Fibroblast of skin of right quadriceps (primary cell): ENCODE results near the gene SP9.
"Not testable (repeated sequence)": the region's sequence is repeated elsewhere in the genome, so short reads cannot be mapped to it uniquely, and the experiment has no call there.

Source experiments
- DNase-seq: peaks from one replicate; pipeline ENCODE4 v3.0.0-alpha.2; 2013

SP9 gene

DNA sequence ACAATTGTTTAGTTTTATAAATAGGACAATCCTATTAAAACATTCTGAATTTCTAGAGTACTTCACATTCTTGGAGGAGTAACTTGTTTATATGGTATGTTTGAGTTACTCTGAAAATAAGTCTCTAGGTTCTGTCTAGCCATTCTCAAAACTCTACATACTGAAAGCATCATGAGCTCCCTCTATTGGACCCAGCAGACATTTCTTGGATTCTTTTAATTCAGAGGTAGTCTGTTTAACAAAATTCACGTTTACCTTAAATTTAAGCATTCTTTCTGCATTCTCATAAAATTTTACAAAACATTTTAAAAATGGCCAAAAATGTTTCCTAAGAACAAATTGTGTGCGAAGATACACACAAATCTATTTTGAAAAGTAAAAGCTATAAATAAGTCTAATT, 15.3 kb downstream of the SP9 start:
- no peak for DNase-seq

DNA sequence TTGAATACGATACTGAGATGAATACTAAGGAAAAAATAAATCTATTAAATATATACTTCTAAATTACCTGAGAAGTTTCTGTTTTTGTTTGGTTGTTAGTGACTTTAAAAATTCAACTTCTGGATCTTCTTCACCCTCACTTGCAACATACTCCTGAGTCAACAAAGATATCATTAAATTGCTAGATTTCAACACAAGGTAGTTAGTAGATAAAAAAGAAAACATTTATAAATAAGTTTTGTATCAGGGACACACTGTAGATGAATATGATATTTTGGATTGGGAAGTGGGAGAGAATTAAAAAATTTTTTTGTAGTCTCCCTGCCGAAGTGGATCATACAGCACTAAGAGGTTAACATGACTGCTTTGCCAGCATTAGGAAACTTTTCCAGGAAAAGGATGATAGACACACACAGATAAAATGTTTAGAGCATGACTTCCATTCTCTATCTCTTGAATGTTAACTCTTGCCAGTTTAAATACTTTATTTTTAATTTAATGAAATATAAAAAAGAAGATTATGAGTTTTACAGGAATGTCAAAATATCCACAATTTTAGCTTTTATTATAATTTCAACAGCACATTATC, 15.9 kb downstream of the SP9 start:
- no peak for DNase-seq

DNA sequence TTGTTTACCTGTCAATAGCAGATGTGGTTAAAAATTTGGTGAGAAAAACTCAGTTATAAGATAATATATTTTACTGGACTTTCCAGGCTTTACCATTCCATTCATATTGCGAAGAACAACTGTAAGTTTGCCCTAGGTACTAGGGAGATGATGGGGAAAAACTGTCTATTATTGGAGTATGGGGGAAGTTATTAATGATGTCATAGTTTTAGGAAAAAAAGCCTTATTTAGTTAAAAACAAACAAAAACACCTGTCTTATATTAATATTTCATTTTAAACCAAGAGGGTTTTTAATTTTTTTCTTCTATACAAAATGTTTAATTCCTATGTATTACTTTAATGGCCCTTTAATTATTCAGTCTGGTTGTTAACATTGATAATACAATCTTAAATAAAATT, 18.2 kb downstream of the SP9 start:
- DNase-seq = no peak

DNA sequence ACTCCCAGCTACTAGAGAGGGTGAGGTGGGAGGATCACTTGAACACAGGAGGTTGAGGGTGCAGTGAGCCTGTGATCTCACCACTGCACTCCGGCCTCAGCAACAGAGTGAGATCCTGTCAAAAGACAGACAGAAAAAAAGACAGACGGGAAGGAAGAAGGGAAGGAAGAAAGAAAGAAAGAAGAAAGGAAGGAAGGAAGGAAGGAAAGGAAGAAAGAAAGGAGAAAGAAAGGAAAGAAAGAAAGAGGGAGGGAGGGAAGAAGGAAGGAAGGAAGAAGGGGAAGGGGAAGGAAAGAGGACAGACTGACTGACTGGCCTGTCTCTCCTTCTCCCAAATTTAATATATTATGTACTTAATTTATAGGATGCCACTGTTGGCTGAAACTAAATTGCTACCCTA, 21.6 kb downstream of the SP9 start:
- no peak for DNase-seq

DNA sequence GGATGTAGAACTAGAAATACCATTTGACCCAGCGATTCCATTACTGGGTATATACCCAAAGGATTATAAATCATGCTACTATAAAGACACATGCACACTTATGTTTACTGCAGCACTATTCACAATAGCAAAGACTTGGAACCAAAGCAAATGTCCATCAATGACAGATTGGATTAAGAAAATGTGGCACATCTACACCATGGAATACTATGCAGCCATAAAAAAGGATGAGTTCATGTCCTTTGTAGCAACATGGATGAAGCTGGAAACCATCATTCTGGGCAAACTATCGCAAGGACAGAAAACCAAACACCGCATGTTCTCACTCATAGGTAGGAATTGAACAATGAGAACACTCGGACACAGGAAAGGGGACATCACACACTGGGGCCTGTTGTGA, 24.9 kb downstream of the SP9 start:
- DNase-seq = not testable (repeated sequence)

DNA sequence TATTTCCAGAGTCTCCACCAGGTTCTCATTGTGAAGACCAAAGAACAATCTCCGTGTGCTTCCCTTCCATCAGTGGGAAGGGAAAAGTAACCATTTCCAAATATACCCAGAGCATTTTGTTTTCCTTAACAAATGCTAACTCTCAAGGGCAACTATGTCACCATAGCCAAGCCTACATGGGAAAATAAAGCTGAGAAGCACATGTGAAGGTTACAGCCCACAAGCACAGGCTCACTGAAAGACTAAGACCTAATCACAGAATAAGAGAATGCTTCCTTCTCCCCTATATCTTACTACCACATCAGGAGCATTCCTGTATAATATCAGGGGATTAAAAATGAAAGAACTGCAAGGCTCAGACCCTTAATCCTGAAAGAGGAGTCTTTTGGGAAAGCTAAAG, 28.2 kb downstream of the SP9 start:
- DNase-seq = no peak

DNA sequence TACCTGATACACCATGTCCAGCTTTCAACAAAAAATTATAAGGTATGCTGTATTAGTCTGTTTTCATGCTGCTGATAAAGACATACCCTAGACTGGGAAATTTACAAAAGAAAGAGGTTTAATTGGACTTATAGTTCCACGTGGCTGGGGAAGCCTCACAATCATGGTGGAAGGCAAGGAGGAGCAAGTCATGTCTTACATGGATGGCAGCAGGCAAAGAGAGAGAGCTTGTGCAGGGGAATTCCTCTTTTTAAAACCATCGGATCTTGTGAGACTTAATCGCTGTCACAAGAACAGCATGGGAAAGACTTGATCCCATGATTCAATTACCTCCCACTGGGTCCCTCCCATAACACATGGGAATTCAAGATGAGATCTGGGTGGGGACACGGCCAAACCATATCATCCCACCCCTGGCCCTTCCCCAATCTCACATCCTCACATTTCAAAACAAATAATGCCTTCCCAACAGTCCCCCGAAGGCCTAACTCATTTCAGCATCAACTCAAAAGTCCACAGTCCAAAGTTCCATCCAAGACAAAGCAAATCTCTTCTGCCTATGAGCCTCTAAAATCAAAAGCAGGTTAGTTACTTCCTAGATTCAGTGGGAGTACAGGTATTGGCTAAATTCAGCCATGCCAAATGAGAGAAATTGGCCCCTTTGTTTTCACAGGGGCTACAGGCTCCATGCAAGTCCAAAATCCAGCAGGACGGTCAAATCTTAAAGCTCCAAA, 28.9 kb downstream of the SP9 start:
- not testable (repeated sequence) for DNase-seq

DNA sequence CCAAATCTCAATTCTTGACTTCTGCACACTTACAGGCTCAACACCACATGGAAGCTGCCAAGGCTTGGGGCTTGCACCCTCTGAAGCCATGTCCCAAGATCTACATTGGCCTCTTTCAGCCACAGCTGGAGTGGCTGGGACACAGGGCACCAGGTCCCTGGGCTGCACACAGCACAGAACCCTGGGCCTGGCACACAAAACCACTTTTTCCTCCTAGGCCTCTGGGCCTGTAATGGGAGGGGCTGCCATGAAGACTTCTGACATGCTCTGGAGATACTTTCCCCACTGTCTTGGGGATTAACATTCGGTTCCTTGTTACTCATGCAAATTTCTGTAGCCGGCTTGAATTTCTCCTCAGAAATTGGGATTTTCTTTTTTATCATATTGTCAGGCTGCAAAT, 29.9 kb downstream of the SP9 start:
- DNase-seq = no peak

DNA sequence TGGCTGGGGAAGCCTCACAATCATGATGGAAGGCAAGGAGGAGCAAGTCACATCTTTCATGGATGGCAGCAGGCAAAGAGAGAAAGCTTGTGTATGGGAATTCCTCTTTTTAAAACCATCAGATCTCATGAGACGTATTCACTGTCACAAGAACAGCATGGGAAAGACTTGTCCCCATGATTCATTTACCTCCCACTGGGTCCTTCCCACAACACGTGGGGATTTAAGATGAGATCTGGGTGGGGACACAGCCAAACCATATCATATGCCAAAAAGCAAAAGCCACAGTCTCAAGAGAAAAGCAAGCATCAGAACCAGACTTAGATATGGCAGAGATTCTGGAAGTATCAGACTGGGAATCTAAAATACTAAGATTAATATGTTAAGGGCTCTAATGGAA, 30.8 kb downstream of the SP9 start:
- DNase-seq = no peak

DNA sequence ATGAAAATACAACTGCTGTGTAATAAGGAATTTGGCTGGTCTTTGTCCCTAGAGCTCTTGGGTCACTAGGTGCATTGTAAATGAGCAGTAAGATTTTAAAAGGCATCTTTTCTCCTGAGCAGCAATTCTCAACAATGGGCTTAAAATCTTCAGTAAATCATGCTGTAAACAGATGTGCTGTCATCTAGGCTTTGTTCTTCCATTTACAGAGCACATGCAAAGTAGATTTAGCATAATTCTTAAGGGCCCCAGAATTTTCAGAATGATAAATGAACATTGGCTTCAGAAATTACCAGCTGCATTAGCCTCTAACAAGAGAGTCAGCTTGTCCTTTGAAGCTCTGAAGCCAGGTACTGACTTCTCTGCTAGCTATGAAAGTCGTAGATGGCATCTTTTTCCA, 33.9 kb downstream of the SP9 start:
- DNase-seq = no peak

DNA sequence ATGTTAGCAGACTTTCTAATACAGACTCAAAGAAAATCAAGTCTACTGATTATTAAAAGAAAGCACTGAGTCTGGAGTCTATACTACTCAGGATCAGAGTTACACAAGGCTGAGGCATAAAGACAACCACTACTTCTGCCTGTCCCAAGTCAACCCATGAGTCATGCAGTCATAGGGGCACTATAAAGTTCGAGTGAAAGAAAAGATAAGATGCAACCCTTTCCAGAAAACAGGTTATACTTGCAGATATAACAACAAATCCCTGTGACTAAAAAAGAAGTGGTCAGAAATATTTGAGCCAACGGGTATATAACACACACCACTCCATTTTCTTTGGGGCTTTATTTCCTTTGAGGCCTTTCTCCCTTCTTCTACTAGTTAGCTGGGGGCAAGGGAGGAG, 42.2 kb downstream of the SP9 start:
- DNase-seq = no peak

DNA sequence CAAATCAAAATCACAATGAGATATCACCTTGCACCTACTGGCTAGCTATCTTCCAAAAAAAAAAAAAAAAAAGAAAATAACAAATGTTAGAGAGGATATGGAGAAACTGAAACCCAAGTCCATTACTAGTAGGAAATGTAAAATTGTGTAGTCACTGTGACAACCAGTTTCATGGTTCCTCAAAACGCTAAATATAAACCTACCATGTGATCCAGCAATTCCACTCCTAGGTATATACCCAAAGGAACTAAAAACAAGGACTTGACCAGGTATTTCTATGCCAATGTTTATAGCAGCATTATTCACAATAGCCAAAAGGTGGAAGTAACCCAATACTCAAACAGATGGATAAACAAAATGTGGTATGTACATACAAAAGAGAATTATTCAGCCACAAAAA, 49.0 kb downstream of the SP9 start:
- no peak for DNase-seq

DNA sequence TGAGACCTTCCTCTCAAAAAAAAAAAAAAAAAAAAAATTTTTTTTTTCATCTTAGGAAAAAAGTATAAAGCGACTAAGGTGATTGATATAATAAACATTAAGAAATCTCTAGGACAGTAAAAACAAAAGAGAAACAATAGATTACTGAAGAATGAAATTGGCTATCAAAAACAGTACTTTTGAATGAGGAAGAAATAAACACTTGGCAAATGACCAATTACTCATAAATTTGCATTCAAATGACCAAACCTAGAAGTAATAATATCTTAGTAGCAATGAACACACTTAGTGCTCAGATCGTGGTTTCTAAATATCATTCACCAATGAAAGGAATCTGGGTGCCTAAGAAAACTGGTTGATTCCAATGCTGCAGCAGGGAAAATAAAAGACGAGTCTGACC, 50.4 kb downstream of the SP9 start:
- DNase-seq = no peak
